NK-92 treated with Interleukin-12 subunit alpha and Interleukin-12 subunit beta, amount 100 ng/mL, for 24 hours (cell line): Measurements from ENCODE around the gene PDXK.

Experiments
- DNase-seq: peaks from one replicate; lab custom pipeline; 2025; lab: John Stamatoyannopoulos, UW

PDXK gene

GRCh38 chr21:43743947-43744346 is 25.0 kb downstream of the PDXK start:
- DNase-seq = no peak

GRCh38 chr21:43744725-43745124 is 25.8 kb downstream of the PDXK start:
- no peak for DNase-seq

GRCh38 chr21:43745772-43746517 is 27.0 kb downstream of the PDXK start:
- no peak for DNase-seq

GRCh38 chr21:43748622-43749021 is 29.7 kb downstream of the PDXK start:
- no peak for DNase-seq

- no peak for DNase-seq
These were observed 30.8 kb downstream of the PDXK start for GRCh38 chr21:43749651-43750262.

- no peak for DNase-seq
These were observed 31.6 kb downstream of the PDXK start for GRCh38 chr21:43750339-43751033.

GRCh38 chr21:43751955-43752591 is 33.1 kb downstream of the PDXK start:
- DNase-seq = no peak

GRCh38 chr21:43752758-43753438 is 34.0 kb downstream of the PDXK start:
- DNase-seq = no peak

GRCh38 chr21:43753439-43753799 is 34.5 kb downstream of the PDXK start:
- no peak for DNase-seq

- no peak for DNase-seq
These were observed 36.2 kb downstream of the PDXK start for GRCh38 chr21:43754948-43755781.

- no peak for DNase-seq
These were observed 37.1 kb downstream of the PDXK start for GRCh38 chr21:43755820-43756594.

- no peak for DNase-seq
These were observed 38.7 kb downstream of the PDXK start for GRCh38 chr21:43757601-43758000.

- no peak for DNase-seq
These were observed 39.2 kb downstream of the PDXK start for GRCh38 chr21:43758111-43758641.

GRCh38 chr21:43758811-43759210 is 39.9 kb downstream of the PDXK start:
- DNase-seq = no peak

GRCh38 chr21:43759651-43760050 is 40.7 kb downstream of the PDXK start:
- no peak for DNase-seq

GRCh38 chr21:43760391-43760958 is 41.5 kb downstream of the PDXK start:
- no peak for DNase-seq

GRCh38 chr21:43761886-43762285 is 43.0 kb downstream of the PDXK start:
- DNase-seq = no peak

- no peak for DNase-seq
These were observed 43.6 kb downstream of the PDXK start for GRCh38 chr21:43762303-43763128.
